SIG-M5 treated with dmso at 0.1 percent for 504 hours (cell line): ENCODE data around the gene ATP1A4.
A peak's percentile ranks its signal among the peaks of the same experiment; 100 is the strongest.

Experiments used
- DNase-seq: peaks from one replicate; lab custom pipeline; 2025; ENCODE audit not compliant: unreplicated experiment; lab: John Stamatoyannopoulos, UW

Gene ATP1A4

DNA sequence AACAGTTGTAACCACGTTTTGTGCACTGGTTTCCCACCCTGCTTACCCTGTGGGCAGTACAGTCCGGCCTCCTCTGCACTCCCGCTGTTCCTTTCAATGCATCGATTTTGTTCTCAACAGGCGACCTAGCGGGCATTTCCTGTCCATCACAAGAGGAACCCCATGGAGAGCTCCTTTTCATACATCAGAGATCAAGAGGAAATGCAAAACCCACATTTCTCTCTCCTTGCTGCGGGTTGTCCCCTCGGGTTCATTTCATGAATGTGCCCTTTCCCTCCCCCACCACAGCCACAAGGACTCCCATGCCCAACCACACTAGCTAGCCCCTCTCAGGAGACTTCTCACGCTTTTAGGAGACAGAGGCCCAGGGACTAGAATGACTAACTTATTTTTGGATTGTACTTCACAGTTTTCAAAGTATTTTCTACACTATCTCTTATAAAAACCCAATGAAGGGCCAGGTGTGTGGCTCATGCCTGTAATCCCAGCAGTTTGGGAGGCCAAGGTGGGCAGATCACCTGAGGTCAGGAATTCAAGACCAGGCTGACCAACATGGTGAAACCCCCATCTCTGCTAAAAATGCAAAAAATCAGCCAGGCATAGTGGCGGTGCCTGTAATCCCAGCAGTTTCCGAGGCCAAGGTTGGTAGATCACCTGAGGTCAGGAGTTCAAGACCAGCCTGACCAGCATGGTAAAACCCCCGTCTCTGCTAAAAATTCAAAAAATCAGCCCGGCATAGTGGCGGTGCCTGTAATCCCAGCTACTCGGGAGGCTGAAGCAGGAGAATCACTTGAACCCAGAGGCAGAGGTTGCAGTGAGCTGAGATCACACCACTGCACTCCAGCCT, 18.4 kb downstream of the ATP1A4 start:
- peak; percentile 36 for DNase-seq

DNA sequence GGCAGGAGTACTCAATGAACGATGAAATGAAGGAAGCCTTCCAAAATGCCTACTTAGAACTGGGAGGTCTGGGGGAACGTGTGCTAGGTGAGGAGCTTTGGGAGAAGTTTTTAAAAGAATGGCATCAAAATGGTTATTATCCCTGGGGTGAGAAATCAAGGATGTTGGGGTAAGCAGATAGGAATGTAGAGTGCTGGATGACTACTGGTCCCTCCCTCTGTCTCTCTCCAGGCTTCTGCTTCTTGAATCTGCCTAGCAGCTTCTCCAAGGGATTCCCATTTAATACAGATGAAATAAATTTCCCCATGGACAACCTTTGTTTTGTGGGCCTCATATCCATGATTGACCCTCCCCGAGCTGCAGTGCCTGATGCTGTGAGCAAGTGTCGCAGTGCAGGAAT, 20.0 kb downstream of the ATP1A4 start:
- DNase-seq, result no peak

DNA sequence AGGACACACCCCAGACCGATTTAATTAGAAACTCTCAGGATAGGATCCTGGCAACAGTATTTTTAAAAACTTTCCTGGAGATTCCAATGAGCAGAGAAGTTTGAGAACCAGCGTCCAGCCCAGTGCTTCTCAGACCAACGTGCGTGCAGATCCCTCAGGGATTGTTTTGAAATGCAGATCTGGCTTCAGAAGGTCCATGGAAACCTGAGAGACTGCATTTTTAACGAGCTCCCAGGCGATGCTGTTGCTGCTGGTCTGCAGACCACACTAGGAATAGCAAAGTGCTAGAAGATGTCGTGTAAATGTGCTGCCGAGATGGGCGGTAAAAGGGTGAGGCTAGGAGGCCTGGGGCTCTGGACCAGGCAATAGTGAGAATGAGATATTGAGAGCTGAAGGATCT, 20.6 kb downstream of the ATP1A4 start:
- DNase-seq, result no peak

DNA sequence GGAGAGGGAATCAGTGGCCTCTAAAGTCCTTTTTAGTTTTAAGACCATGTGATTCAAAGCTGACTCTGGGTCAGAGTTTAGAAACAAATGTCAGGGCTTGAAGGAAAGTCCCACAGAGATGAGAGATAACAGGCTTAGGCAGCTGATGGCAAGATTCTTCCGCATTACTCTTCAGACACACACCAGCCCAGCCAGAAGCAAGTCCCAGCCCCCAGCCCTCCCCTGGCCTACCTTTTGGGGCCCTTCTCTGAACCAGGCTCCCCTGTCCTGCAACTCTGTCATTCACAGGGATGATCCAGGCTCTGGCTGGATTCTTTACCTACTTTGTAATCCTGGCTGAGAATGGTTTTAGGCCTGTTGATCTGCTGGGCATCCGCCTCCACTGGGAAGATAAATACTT, 25.8 kb downstream of the ATP1A4 start:
- no peak for DNase-seq

DNA sequence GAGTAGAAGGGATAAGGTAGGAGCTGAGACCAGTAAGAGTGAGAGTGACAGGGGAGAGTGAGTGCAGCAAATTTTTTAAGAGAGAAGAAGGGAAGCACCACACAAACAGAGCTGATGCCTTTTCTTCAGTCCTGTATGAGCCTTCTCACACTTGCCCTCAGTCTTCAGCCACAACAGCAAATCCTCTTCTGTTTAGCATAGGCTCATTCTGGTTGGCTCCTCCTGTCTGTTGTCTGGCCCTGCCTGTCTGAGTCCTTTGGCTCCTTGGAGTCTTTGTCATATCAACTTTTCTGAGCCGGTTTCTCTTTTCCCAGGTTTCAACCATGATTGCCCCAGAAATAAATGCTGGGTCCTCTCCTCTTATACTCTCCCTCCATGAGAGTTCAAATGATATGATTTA, 26.3 kb downstream of the ATP1A4 start:
- DNase-seq, result no peak

DNA sequence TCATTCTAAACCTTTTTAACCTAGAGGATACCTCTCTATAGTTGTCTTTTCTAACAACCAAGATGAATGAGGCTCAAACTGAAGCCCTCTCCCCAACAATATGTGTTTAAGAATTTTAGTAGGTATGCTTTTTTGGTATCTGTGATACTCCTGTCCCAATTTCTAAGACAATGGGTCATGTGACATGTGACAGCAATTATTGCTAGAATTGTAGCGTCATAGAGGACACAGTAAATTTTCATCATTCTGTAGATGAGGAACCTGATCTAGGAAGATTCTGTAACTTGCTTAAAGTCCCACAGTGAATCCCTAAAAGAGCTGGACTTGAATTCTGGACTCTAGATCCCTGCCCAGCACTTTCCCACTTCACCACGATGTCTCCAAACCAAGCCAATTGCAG, 27.3 kb downstream of the ATP1A4 start:
- DNase-seq, result no peak

DNA sequence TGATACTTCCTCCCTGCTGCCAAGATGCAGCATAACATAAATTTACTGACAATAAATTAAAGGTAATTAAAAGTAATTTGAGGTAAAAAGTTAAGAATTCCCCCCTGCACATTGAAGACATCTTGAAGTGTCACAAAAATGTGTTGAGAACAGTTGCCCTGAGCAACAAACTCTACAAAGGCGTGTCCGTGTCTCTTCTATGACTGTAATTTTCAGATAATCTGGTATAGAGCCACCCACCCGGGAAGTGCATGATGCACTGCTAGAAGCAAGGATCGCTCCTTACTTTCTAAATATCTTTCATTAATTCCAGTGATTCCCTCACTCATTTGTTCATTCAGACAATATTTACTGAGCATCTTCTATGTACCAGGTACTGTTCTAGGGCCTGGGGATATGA, 27.9 kb downstream of the ATP1A4 start:
- no peak for DNase-seq

DNA sequence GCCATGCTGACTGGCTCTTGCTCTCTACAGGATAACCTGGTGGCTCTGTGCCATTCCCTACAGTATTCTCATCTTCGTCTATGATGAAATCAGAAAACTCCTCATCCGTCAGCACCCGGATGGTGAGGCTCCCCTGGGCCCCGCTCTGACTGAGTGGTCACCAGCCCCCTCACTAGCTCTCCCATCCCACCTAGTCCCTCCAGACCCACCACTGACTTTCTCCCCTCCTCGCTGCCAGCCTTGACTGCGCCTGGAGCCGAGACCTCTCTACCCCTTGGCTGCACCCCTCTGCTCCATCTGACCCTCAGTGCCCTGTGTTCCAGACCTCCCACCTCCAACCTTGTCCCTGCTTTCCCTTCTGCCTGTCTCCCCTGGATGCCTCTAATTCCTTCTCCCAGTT, 34.8 kb downstream of the ATP1A4 start:
- no peak for DNase-seq

DNA sequence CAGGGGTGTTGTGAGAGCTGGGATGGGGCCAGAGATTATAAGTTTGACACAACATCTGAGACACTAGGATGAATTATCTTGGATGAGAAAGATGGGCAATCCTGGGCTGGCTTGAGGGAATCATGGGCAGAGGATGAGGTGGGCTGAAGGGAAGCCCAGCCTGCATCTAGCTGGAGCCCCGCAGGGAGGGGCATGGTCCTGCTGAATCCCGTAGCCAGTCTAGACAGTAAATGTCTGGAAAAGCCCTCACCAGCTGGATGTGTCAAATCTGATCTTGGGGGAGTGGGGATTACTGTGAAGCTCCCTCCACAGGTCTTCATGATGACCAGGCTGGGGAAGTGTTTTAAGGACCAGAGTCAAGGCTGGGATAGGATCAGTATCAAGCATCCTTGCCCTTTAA, 35.3 kb downstream of the ATP1A4 start:
- DNase-seq, result no peak

DNA sequence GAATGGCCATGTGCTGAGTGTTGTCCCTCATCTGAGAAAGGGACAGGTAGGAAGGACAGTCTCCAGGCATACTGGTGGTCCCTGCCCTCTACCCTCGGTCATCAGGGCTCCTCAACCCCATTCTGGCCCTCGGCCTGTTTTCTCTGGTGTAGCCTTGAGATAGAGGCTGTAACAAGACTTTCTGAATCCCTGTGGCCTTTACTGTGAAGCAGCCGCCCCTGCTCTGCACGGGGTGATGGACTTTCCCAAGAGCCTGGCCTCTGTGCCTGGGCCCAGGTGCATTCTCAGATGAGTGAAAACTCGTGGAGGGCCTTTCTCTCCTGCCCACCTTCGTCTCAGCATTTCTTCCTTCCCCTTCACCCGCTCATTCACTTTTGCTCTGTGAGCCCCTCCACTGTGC, 36.0 kb downstream of the ATP1A4 start:
- no peak for DNase-seq

DNA sequence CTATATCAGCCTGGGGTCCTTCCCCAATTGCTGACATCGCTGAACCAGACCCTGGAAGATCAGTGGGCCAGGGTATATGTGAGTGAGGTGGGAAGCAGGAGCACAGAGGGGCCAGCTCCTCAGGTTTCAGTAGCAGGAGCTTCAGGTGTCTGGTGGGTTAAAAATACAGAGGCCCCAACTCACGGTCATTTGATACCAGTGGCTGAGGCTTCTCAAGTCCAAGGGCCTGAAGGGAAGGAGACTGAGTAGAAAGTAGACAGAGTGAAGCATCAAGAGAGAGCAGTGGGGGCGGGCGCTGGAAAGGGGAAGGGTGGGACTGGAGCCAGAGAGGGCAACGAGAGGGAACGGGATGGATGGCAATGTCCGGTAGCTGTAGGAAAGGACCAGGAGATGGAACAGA, 36.9 kb downstream of the ATP1A4 start:
- DNase-seq, result no peak

DNA sequence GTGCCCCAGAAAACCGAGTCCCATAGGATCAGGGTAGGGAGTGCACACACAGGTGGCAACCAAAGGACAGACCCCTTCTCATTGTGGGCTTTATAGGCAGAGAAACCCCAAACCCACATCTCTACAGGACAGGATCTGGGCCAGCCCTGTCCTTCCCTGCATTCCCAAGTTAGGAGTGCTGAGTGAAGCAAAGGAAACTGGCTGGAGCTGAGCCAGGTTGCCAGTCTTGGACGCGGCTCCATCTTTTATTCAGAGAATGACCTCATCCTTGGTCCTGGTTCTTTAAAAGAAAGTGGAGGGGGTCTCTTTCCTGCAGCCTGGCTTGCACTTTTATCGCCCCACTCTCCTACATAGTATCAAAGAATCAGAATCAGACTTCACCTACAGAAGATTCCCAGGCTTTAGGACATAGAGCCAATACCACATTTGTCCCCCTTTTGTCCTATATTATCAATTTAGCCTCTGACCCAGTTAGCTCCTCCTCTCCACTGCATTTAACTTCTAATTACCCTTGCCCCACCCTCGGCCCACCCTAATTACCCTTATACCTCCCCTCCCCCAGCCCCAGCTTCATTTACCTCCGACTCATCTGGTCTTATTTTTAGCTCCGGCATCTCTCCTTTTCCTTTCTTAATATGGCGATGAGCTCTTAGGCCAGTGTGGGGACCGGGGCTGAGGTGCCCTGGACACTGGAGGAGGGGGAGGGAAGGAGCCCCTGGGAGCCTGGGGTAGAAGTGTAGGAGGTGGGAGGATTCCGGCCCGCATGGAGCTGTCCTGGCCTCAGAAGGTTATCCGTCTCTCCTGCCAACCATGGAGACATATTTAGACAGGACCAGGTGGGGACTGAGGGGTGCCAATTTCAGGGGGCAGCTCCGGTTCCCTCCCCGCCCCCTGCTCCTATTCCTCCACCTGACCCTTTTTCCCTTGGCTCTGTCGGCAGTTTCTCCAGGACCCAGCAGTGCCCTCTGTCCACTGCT, 38.5 kb downstream of the ATP1A4 start, which contains the start of gene CASQ1:
Gene CASQ1, plus strand, starts transcription at position 927 of the 977 bp plus-strand sequence. CDS start 177 bp downstream, outside the sequence.
- DNase-seq, result no peak

DNA sequence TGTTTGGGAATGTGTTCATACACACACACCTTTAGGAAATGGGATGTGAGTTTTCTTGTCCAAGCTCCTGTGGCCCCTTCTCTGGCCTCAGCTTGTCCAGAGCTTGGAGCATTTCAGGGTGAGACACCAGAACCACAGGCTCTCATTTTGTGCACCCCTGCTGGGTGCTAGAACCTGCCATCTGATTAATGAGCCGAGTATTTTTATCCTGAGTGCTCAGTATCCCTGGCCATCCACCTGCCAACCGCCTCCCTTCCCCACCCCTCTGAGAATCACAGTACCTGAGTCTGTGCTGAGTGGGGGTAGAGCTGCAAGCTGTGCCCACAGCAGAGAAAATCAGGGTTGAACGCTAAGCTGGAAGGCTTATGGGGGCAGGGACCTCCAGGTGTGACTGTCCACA, 40.4 kb downstream of the ATP1A4 start:
- no peak for DNase-seq

DNA sequence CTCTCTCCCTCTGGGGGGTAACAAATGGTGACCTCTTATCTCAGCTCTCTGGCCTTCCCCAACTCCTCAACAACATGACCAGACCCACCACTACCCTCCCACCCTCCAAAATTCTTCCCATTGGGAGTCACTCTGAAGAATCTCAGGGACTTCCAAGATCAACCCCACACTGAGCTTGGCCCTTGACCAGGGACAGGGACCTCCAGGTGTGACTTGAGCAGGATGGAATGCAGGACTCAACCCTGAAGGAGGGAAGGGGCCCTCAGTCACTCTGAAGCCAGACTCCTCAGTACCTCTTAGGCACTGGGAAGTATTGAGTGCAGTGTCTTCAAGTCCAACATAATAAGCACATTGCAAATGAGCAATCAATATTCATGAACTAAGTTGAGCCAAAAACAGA, 40.8 kb downstream of the ATP1A4 start:
- no peak for DNase-seq

DNA sequence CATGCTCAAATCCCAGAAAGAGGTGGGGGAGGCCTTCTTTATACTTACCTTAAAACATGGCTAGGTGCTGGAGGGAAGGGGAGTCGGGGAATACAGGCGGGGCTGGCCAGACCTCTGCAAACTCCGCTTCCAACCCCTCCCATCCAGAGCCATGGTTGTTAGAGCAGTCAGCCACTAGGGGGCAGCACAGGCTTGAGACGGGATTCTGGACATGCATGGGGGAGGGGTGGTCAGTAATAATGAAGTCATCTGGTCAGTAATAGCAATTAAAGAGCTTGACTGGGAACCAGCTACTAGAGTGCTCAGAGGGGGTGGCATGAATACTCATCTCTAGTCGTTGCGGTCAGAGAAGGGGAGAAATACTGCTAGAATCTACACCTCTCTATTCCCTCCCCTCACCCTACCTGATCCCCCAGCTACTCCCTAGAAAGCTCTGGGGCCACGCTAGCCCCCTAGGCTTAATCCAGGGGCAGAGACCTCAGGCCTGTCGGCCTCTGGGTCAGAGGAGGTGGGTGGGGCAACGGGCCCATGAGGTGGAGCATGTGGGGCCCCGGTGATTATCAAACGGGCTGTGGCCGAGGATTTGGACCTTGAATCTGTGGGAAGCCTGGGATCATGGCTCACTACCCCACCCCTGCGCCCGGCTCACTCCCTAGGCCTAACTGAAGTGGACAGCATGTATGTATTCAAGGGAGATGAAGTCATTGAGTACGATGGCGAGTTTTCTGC, 41.9 kb downstream of the ATP1A4 start:
- peak; percentile 71 for DNase-seq

DNA sequence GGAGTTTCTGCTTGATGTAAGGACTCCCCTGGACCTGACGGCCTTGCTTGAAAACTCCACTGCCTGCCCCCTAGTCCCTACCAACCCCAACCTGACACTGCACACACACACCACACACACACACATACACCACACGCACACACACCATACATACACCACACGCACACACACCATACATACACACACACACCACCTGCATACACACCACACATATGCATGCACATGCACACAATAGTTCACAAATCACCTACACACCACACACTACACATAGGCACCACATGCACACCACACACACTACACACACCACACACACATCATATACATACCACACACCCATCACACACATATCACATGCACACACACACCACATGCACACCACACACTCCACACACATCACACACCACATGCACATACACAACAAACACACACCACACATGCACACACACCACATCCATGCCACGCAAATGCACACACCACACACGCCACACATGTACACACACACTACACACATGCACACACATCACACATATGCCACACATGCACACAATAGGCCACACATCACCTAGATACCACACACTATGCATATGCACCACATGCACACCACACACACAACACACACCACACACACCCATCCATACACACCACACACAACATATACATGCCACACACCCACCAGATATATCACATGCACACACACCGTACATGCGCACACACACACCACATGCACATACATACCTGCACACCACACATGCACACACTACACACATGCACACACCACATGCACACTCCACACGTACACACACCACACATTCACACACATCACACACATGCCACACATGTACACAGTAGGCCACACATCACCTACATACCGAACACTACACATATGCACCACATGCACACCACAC, 42.7 kb downstream of the ATP1A4 start:
- no peak for DNase-seq

DNA sequence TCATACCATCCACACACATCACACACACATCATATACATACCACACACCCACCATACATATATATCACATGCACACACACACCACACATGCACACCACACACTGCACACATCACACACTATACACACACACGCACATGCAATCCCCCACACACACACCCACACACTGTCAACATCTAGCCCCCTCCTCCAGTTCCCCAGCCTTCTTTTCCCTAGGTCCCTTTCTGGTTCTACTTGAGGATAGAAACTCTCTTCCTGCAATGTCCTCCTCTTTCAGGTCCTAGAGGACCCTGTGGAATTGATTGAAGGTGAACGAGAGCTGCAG, 43.3 kb downstream of the ATP1A4 start:
- no peak for DNase-seq

DNA sequence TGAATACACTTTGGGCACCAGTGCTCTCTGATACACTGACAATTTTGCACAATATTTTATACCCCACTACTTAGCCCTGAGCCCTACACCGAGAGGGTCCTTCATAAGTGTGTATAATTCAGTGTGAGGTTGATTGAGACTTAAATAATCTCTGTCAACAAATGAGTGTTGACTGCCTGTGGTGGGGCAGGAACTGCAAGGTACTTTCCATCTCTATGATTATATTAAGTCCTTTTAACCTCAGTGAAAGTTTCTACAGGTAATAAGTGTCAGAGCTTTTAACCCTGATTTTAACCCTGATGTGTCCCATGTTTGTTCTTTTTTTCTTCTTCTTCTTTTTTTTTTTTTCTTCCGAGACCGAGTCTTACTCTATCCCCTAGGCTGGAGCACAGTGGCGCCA, 44.7 kb downstream of the ATP1A4 start:
- DNase-seq, result no peak

DNA sequence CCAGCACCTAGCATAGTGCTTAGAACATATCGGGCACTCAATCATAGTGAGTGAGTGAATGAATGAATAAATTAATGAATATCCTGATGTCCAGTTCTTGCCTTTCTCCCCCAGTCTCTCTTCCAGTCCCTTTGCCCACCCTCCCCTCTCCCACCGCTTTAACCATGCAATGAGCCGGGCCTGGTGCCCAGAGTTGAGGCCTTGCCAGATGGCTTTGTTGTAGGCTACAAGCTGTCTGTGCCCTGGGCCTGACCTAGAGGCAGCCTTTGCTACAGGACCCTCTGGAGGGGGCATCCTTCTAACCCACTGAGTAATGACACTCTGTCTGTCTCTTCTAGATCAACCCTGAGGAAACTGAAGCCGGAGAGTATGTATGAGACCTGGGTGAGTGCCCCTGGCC, 45.8 kb downstream of the ATP1A4 start:
- no peak for DNase-seq

DNA sequence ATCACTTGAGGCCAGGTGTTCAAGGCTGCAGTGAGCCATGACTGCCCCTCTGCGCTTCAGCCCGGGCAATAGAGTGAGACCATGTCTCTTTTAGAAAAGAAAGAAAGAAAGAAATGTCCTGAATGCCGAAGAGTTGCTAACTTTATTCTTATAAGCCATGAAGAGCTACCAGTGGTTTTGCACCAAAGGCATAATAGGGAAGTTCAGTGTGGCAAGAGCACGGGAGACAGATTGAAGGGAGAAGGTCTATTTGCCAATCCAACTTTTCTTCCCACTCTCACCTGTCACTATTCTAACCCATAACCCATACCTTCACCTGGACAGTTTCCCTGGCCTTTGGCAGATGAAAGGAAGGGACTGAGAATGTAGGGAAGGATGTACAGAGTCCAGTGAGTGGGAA, 49.4 kb downstream of the ATP1A4 start:
- DNase-seq, result peak; percentile 21
